HUDEP-2 (cell line): ENCODE results near the gene HCFC1.

ENCODE experiments used
- DNase-seq, 76 experiments: peaks; one replicate each; lab custom pipeline; 2025; ENCODE audit not compliant: unreplicated experiment in 76 of 76; lab: John Stamatoyannopoulos, UW

Gene HCFC1

DNA sequence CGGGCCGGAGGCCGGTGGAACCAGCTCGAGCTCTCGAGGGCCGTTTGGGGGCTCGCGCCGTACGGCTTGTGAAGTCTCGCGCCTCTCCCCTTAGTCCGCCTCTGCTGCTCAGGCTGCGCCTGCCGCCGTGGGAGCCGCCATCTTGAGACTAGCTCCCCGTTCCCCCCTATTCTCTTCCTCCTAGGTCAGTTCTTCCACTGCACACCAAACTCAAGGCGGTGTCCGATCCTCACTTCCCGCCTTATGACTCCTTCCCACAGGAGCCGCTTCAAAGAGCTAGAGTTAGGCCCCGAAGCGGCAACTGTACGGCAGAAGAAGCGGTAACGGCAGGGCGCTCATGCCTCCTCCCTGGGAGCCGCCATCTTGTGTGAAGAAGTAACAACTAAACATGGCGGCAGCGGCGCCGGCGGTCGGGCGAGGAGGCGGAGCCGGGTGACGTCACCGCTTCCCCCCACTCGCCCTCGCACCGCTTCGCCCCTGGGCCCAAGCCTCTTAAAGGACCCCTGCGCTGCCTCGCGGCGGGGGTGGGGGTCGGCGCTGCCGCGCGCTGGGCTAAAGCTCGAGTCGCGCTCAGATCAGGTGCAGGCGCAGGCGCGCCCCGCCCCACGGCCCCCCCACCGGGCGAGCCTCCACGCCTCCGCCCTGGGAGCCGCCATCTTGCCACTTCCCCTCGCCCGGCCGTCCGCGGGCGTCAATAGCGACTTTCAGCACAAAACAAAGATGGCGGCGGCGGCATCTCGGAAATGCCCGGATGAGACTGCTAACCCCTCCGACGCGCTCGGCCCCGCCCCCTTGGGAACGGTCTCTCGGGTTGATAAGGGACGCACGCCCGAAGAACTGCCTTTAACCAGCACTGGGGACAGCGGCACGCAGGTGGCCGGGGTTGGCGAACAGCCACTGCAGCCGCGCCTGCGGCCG lies at the start of gene HCFC1:
Gene HCFC1, minus strand, starts transcription at position 369 of the 918 bp plus-strand sequence. CDS start 978 bp downstream, outside the sequence.
- DNase-seq = peak in 75 of 76 experiments; percentile 6 to 91 (median 77)

DNA sequence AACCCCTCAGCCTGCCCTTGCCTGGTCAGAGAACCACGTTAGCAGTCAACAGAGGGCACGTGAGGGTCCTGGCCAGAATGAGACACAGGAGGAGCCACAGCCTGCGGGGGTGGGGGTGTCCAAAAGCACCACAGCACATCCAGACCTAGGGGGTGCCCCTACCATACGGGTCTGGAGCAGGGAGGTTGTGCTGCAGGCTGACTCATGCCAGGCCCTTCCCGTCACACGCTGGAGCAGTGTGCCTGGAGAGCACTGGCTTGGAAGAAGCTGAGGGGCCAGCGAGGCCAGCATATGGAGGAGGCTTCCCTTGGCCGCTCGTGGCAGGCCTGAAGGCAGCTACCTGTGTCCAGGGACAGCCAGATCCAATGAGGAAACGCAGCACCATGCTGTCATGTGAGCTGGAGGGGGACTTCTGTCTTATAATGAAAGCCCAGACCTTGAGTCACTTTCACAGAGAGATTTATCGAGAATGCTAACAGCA lies 49.6 kb upstream of the HCFC1 start:
- peak in 3 of 76 experiments; percentile 16 to 32 (median 19) for DNase-seq

DNA sequence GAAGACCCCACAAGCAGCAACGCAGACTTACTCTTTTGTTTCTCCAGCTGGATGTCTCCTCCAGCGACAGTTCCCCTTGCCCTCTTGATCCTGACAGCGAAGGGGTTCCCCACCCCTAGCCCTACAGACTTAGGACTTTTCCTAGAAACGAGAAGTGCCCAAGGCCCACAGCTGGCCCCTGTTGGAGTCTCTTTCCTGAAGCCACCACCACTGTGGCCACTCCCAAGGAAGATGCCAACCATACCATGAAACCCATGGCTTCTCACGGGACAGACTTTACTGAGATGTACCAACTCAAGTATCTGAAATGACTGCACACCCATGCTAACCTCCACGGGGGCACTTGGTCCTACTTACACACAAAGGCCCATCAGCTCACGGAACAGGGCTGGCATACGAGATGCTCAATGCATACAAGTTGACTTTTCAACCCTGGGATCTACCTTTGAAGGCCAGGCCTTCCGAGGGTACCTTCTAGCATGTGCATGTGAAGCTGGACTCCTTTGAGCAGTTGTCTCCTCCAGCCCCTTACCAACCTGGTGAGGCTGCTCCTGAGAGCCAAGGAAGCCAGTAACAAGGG lies 49.0 kb upstream of the HCFC1 start:
- DNase-seq = peak in 1 of 76 experiments; percentile 39

DNA sequence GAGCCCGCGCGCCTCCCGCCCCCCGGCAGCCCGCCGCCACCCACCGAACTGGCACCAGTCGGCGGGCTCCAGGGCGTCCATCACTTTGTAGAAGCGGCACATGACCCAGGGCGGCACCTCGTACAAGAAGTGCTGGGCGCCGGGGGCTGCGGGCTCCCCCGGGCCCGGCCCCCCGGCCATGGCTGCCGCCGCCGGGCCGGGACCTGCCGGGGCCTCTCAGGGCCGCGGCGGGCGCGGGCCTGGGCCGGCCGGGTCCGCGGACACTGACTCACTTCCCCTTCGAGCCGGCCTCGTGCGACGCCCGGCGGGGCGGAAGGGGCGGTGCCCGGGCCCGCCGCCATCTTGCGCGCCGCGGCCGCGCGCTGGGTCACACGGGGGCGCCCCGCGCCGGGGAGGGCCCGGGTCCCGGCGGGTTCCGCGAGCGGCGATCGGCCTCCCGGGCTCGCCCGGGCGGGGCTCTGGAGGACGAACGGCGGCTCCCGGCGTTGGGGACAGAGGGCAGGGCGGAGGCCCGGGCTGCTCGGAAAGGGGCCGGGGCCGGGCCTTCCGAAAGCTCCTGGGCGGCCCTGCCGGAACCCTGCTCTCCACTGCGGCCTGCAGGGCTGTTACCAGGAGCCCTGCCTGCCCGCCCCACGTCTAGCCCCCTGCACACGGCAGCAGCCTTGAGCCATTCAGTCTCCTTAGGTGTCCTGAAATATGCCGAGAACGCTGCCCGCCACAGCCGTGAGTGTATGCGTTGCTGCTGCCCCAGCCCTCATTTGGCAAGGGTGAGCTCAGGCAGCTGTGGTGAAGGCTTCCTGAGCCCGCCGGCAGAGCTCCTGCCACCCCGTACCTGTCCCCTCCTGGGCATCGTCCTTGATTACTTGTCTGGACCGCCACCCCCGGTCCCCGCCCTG lies 48.3 kb upstream of the HCFC1 start, which contains the start of gene IRAK1:
Gene IRAK1, minus strand, starts transcription at position 270 of the 896 bp plus-strand sequence. Its CDS starts 90 bp downstream, at position 180.
- peak in 40 of 76 experiments; percentile 1 to 54 (median 29) for DNase-seq

- DNase-seq = peak in 3 of 76 experiments; percentile 13 to 33 (median 19)
These were observed 47.5 kb upstream of the HCFC1 start for GRCh38 chrX:154019061-154019621.

GRCh38 chrX:154018518-154019060 lies 47.0 kb upstream of the HCFC1 start:
- peak in 4 of 76 experiments; percentile 6 to 33 (median 14) for DNase-seq

- no peak for DNase-seq
These were observed 46.3 kb upstream of the HCFC1 start for GRCh38 chrX:154017766-154018517.

DNA sequence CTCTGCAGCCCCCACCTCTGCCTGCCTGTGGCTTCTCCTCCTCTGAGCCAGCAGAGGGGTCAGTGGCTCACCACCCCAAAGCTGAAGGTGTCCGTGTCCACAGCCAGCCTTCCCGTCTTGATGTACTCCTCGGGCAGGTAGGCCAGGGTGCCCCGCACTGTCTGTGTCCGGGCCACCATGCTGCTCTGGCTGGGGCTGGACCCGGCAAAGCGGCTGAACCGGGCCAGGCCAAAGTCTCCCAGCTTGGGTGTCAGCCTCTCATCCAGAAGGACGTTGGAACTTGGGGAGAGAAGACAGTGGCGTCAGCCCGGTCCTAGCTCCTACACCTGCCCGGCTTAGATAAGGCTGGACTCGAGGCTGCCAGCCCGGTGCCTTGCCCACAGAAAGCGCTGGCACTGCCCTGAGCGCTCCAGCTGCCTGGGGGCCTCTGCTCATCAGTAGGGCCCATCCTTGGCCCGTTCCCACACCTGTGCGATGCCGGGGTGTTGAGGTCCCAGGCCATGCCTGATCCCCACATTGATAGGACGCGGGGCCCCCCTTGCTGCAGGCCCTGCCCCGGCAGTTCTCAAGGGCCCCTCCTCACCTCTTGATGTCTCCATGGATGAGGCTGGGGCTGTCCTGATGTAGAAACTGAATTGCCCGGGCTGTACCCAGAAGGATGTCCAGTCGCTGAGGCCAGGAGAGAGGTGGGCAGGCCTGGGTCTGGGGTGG lies 44.9 kb upstream of the HCFC1 start:
- no peak for DNase-seq

DNA sequence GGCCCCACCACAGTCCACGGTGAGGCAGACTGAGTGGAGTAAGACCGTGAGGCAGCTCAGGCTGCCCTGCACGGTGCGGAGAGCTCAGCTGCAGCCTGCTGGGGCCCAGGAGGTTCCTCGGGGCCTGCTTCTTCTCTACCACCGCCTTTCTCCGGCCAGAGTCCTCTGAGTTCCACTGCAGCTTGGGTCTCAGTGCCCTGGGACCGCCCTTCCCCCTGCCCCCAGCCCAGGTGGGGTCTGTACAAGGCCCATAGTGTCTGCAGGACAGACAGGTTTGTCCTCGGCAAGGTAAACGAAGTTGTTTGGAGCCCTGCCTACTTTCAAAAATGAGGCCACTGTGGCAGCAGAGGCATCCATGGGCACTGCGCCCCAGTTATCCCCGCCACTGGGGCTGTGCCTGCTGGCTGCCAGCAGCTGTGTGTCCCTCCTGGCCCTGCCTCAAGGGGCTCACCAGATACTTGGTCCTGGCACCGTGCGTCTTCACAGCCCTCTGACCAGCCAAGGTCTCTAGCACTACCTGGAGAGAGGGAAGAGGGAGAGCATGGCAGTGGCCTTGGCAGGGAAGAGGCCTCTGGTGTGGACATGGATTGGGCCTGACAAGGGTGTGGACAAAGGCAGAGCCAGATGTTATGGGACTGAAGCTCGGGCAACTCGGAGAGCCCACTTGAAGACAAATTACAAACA lies 44.1 kb upstream of the HCFC1 start:
- no peak for DNase-seq

- no peak for DNase-seq
These were observed 43.1 kb upstream of the HCFC1 start for GRCh38 chrX:154014429-154015380.

DNA sequence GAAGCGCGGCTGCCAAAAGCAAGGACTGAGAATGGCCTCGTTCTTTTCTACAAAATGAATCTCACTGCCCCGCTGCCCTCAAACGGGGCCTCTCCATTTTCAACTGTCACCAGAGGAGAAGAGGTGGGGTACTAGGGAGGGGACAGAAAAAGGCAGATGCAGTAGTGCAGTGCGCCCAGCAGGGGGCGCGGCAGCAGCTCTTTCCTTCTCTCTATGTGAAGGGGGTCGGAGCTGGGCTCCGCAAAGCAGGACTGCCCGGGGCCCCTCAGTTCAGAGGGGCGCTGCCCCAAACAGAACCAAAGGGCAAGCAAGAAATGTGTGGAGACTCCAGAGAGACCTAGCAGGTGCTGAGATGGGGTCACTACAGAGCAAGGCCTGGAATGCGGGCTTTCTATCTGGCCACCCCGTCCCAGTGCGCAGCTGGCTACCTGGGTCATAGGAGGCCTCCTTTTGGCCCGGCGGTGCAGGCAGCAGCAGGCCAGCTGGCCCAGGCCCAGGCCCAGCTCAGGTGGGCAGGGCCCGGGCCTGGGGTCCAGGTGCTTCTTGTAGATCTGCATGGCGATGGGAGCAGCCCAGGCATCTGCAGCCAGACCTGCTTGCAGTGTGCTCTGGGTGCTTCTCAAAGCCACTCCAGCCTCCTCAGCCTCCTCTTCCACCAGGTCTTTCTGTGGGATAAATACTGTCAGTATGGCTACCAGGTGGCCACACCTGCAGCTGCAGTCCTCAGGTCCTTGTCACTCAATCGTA lies 42.2 kb upstream of the HCFC1 start:
- DNase-seq = peak in 15 of 76 experiments; percentile 1 to 24 (median 13)

DNA sequence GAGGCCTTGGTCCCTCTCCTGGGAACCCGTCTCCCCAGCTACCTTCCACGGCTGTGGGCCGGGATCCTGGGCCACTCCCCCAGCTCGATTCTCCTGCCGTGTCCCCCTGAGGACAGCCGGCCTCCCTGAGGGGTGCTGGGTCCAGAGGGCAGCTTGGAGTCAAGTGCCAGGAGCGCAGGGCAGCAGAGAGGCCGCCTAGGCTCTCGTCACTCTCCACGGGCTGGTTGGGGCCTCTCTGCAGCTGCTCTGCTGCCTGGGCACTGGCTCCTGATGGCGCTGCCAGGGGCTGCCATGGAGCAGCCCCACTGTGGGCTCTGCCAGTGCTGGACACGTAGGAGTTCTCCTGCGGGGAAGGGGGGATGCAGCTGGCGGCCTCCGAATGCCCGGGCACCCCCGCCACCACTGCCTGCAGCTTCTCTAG lies 41.4 kb upstream of the HCFC1 start:
- no peak for DNase-seq

- no peak for DNase-seq
These were observed 40.8 kb upstream of the HCFC1 start for GRCh38 chrX:154012336-154012991.

GRCh38 chrX:154011376-154012335 lies 40.0 kb upstream of the HCFC1 start:
- no peak for DNase-seq
